Thoracic aorta (tissue), 2 donors: ENCODE data around the gene CDH23. TPM values are rescaled to one million over a fixed set of nuclear protein-coding genes. Genes with fewer than 3 reads are reported as not detected.

Experiments
- ATAC-seq: fragments of 150-250 bp; one replicate; pipeline ENCODE4 v1.8.0; 2017; ENCODE audit warnings: low read depth; ENCODE audit not compliant: insufficient number of reproducible peaks, low FRiP score
- DNase-seq: peaks from one replicate; pipeline ENCODE4 v3.0.0-alpha.2; 2020; ENCODE audit warnings: low spot score
- H3K27ac ChIP-seq, 2 donors: fragments of 200-600 bp; sonication (generic); 1 replicate in 1 of 2; 2 replicates in 1 of 2; pipeline ENCODE4 v1.5.1; 2016; ENCODE audit warnings: mild to moderate bottlenecking in 2 of 2, moderate library complexity in 2 of 2
- H3K27me3 ChIP-seq: fragments of 200-600 bp; sonication (generic); replicated peaks from 2 replicates; pipeline ENCODE4 v1.6.0; 2016; ENCODE audit warnings: mild to moderate bottlenecking; ENCODE audit not compliant: insufficient read depth
- H3K36me3 ChIP-seq: fragments of 200-600 bp; sonication (generic); one replicate; pipeline ENCODE4 v1.5.1; 2016
- H3K4me1 ChIP-seq, 2 donors: fragments of 200-600 bp; sonication (generic); 1 replicate in 1 of 2; 2 replicates in 1 of 2; pipeline versions ENCODE4 v1.5.1 to v1.6.0; 2016; ENCODE audit warnings: low read depth in 2 of 2, mild to moderate bottlenecking in 1 of 2; ENCODE audit not compliant: control insufficient read depth in 1 of 2
- H3K4me3 ChIP-seq: fragments of 200-600 bp; sonication (generic); 2 replicates; pipeline ENCODE4 v1.5.1; 2016; ENCODE audit warnings: mild to moderate bottlenecking
- H3K9me3 ChIP-seq: fragments of 200-600 bp; sonication (generic); 2 replicates; pipeline ENCODE4 v1.5.1; 2016
- total RNA-seq, 2 donors: library from RNA; depleted of rRNA; stranded (reverse); fragments of >200 nt; gene quantifications; one replicate each; pipeline versions ENCODE4 v1.1.0 to v1.2.3, GENCODE V29; 2016
- TF ChIP-seq, protein P1 (sequence below): fragments of 200-600 bp; sonication (generic); IDR thresholded peaks from one replicate; pipeline ENCODE4 v1.5.1; 2019; ENCODE audit warnings: antibody characterized with exemption

CDH23 gene
- total RNA-seq, 2 donors from 2014 or later: 10.6 to 10.8 TPM

DNA sequence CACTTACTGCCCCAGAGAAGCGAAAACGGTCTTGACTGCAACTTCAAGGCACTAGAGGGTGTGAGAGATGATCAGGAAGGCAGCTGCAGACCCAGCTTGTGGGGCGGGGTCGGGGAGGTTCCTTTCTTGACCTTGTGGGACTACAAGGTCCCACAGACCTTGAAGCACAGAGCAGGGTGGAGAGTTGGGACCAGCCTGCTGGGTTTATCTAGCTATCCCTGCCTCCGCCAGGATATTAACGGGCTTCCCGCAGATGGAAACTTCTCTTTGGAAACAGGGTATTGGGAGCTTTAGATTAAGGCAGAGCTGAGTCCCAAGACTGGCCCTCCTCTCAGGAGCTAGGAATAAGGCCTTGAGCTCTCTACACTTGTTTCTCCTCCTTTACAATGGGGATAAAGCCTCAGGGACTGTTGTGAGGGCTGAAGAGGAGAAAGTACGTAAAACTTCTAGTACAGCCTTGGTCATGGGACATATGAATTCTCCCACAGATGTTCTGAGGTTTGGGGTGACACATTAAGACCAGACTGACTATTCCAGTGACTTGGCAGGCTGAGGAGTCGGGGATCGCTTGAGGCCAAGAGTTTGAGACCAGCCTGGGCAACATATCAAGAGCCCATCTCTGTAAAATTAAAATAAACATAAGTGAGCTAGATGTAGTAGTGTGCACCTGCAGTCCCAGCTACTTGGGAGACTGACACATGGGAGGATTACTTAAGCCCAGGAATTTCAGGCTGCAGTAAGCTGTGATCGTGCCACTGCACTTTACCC, 153.2 kb downstream of the CDH23 start:
- TF ChIP-seq, protein P1, sequence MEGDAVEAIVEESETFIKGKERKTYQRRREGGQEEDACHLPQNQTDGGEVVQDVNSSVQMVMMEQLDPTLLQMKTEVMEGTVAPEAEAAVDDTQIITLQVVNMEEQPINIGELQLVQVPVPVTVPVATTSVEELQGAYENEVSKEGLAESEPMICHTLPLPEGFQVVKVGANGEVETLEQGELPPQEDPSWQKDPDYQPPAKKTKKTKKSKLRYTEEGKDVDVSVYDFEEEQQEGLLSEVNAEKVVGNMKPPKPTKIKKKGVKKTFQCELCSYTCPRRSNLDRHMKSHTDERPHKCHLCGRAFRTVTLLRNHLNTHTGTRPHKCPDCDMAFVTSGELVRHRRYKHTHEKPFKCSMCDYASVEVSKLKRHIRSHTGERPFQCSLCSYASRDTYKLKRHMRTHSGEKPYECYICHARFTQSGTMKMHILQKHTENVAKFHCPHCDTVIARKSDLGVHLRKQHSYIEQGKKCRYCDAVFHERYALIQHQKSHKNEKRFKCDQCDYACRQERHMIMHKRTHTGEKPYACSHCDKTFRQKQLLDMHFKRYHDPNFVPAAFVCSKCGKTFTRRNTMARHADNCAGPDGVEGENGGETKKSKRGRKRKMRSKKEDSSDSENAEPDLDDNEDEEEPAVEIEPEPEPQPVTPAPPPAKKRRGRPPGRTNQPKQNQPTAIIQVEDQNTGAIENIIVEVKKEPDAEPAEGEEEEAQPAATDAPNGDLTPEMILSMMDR: no peak
- Histone ChIP-seq H3K27ac (no peak overlapping the region), H3K4me3 (no peak overlapping the region), H3K9me3 (no peaks in the 10 kb centered on the region), H3K27me3 (no peaks in the 10 kb centered on the region), H3K36me3 (no peaks in the 10 kb centered on the region), H3K4me1 (peaks cover 0 to 9% of the 10 kb centered on the region in 2 donors)
- ATAC-seq (no peak), DNase-seq (no peak)

DNA sequence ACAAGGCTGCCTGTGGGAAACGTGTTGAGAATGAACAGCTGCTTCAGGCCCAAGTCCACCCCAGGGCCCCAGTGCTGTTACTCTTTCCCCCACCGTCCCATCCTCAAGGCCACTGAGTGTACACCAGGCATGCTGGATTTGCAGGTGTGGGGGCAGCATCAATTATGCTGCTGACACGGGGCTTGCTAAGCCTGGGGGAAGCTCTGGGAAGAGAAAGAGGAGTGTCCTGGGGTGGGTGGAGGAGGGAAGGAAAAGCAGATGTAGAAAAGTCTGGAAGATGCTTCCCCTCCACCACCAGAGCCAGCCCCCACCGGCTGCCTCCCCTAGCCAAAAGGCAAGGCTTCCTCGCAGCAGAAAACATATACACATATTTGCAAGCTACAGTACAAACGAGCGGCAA, 153.9 kb downstream of the CDH23 start:
- TF ChIP-seq, protein P1: no peak
- H3K4me3 ChIP-seq: no peak overlapping the region
- DNase-seq (no peak), ATAC-seq (no peak)
- no peaks in the 10 kb centered on the region for H3K27me3 ChIP-seq
- peaks cover 0 to 9% of the 10 kb centered on the region in 2 donors for H3K4me1 ChIP-seq
- no peaks in the 10 kb centered on the region for H3K36me3 ChIP-seq
- H3K27ac ChIP-seq: no peak overlapping the region
- H3K9me3 ChIP-seq: no peaks in the 10 kb centered on the region

DNA sequence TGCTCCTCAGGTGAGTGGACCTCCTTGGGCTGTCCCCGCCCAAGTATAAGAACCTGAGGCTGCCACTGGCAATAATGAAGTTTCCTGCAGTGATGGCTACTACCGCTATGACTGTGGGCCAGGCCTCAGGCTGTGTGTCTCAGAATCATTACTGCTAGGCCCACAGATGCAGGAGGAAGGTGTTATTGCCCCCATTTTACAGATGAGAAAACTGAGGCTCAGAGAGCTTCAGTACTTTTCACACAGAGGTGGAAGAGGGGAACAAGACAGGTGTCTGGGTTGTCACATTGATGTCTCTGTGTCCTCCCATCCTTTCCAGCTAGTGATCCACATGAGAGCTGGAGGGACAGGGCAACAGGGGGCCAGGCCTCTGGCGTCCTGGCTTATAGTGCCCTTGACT, 155.2 kb downstream of the CDH23 start:
- ATAC-seq: no peak
- H3K27ac ChIP-seq: no peak overlapping the region
- DNase-seq: no peak
- H3K9me3 ChIP-seq: no peaks in the 10 kb centered on the region
- no peaks in the 10 kb centered on the region for H3K27me3 ChIP-seq
- TF ChIP-seq, protein P1: no peak
- H3K36me3 ChIP-seq: no peaks in the 10 kb centered on the region
- H3K4me1 ChIP-seq: peaks cover 0 to 9% of the 10 kb centered on the region in 2 donors
- H3K4me3 ChIP-seq: no peak overlapping the region

DNA sequence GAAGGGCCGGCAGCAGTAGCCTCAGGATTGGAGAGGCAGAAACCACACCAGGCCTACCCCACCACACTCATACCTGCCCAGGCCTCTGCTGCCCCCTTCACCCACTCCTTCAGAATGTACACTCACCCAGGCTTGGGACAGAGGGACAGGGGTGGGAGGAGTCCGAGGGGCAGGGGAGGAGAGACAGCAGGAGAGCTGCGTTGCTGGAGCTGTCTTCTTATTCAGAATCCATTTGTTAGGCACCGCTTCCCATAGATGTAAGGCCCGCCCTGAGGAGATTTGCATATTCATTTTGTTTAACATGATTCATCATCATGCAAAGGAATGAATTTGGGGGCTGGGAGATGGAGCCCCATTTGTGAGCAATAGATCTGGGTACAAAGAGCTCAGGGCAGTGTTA, 156.7 kb downstream of the CDH23 start:
- no peak overlapping the region for H3K4me3 ChIP-seq
- no peak overlapping the region for H3K27ac ChIP-seq
- DNase-seq: no peak
- no peaks in the 10 kb centered on the region for H3K4me1 ChIP-seq
- H3K27me3 ChIP-seq: no peaks in the 10 kb centered on the region
- no peak for ATAC-seq
- H3K36me3 ChIP-seq: no peaks in the 10 kb centered on the region
- TF ChIP-seq, protein P1: no peak
- no peaks in the 10 kb centered on the region for H3K9me3 ChIP-seq

DNA sequence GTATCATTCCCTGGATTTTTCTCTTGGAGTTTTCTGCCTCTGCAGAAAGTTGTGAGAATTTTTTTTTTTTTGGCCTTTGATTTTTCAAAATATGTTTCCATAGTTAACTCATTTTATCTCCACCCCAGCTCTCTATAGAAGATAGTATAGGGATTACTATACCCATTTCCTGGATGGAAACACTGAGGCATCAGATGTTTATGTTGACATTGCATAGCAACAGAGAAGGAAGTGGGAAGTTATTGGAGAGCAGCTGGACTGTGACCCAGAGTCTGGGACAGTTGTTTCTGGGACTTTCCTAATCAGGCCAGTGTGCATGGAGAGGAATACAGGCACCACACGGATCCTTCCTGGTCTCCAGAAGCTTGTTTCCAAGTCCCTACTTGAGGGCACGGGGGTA, 158.0 kb downstream of the CDH23 start:
- Histone ChIP-seq H3K9me3 (no peaks in the 10 kb centered on the region), H3K4me3 (no peak overlapping the region), H3K36me3 (no peaks in the 10 kb centered on the region), H3K4me1 (no peaks in the 10 kb centered on the region), H3K27me3 (no peaks in the 10 kb centered on the region), H3K27ac (no peak overlapping the region)
- TF ChIP-seq, protein P1: no peak
- DNase-seq (no peak), ATAC-seq (no peak)
